ENCODE data around the gene TTLL5.

DNA sequence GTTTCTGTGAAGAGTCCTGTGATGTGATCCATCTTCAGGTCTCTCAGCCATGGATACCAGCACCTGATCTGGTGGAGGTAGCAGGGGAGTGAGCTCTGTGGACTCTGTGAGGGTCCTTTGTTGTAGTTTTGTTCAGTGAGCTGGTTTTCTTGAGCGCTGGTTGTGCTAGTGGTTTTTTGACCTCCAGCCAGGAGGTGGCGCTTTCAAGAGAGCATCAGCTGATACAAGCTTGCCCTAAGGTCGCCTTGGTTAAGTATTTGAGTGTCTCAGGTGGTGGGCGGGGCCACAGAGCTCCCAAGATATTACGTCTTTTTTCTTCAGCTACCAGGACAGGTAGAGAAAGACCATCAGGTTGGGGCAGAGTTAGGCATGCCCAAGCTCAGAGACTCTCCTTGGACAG lies 139.7 kb downstream of the TTLL5 start:
- TF ChIP-seq GATA2 (IDR thresholded peaks at IDR 0.05; ENCODE audit: low read depth, low read length) (no peak), GATA3 (IDR thresholded peaks at IDR 0.05; ENCODE audit: low read depth, low read length) (no peak)
